Gastroesophageal sphincter (tissue), 4 donors: ENCODE measurements around the gene DLK1. TPM values are rescaled to one million over a fixed set of nuclear protein-coding genes. Genes with fewer than 3 reads are reported as not detected.

ENCODE experiments used
- ATAC-seq: fragments of 150-250 bp; one replicate; pipeline ENCODE4 v1.9.1; 2016; ENCODE audit warnings: mild to moderate bottlenecking, moderate library complexity
- H3K27ac ChIP-seq, 4 donors: fragments of 200-600 bp; sonication (generic) in 3 of 4; 1 replicate in 3 of 4; 2 replicates in 1 of 4; pipeline ENCODE4 v1.5.1; 2016 to 2019
- H3K27me3 ChIP-seq: fragments of 200-600 bp; sonication (generic); one replicate; pipeline ENCODE4 v1.5.1; 2019
- H3K36me3 ChIP-seq, 2 donors: fragments of 200-600 bp; sonication (generic); one replicate each; pipeline ENCODE4 v1.5.1; 2019; ENCODE audit warnings: control low read depth in 1 of 2
- H3K4me1 ChIP-seq, 3 donors: fragments of 200-600 bp; sonication (generic); 1 replicate in 2 of 3; 2 replicates in 1 of 3; pipeline ENCODE4 v1.5.1; 2016 to 2019; ENCODE audit warnings: control low read depth in 2 of 3
- H3K4me3 ChIP-seq, 2 donors: fragments of 200-600 bp; sonication (generic); one replicate each; pipeline ENCODE4 v1.5.1; 2019; ENCODE audit warnings: mild to moderate bottlenecking in 1 of 2, moderate library complexity in 1 of 2
- H3K9me3 ChIP-seq, 3 donors: fragments of 200-600 bp; sonication (generic); one replicate each; pipeline ENCODE4 v1.5.1; 2017 to 2019; ENCODE audit warnings: control low read depth in 2 of 3
- CTCF ChIP-seq, 4 experiments: fragments of 200-600 bp in 2 of 4; fragments of 450-650 bp in 2 of 4; sonication (generic) in 1 of 4; IDR thresholded peaks; one replicate each; pipeline ENCODE4 v1.5.1; 2017 to 2019; ENCODE audit warnings: antibody characterized with exemption in 4 of 4, mild to moderate bottlenecking in 2 of 4, moderate library complexity in 2 of 4
- EP300 ChIP-seq: sonication (generic); formaldehyde crosslinking; IDR thresholded peaks from one replicate; pipeline ENCODE4 v1.6.1; 2017; ENCODE audit warnings: antibody characterized with exemption, mild to moderate bottlenecking
- POLR2A ChIP-seq, 2 donors: fragments of 450-650 bp; IDR thresholded peaks; one replicate each; pipeline ENCODE4 v1.6.1; 2017; ENCODE audit warnings: antibody characterized with exemption in 2 of 2, mild to moderate bottlenecking in 2 of 2, moderate library complexity in 1 of 2
- POLR2AphosphoS5 ChIP-seq: sonication (generic); formaldehyde crosslinking; IDR thresholded peaks from one replicate; pipeline ENCODE4 v1.6.1; 2017; ENCODE audit warnings: antibody characterized with exemption
- WGBS, 2 donors: methylation state at CpG; one replicate each; pipeline ENCODE4 v1.1.5; 2018; ENCODE audit warnings: low coverage in 1 of 2; 5-methylcytosine and 5-hydroxymethylcytosine counted together
- total RNA-seq, 4 donors: library from RNA; depleted of rRNA; stranded (reverse); fragments of >200 nt; gene quantifications; one replicate each; pipeline ENCODE4 v1.1.0, GENCODE V29; 2016

DLK1 gene
- total RNA-seq, 4 donors from 2014 or later, result not detected

- H3K9me3 ChIP-seq, result no peaks in the 10 kb centered on the region
- ATAC-seq, result no peak
- H3K4me3 ChIP-seq, result no peak overlapping the region
- H3K27me3 ChIP-seq, result peaks cover 6% of the 10 kb centered on the region
- H3K27ac ChIP-seq, result no peak overlapping the region
- no peaks in the 10 kb centered on the region for H3K36me3 ChIP-seq
- TF ChIP-seq POLR2A (IDR thresholded peaks at IDR 0.05) (no peak), CTCF (IDR thresholded peaks at IDR 0.05) (no peak), EP300 (no peak), POLR2AphosphoS5 (no peak)
- no peaks in the 10 kb centered on the region for H3K4me1 ChIP-seq
- WGBS, 2 donors, result 83 to 100% methylated on average over 3 of the region's 17 CpGs
These were observed 24.3 kb downstream of the DLK1 start for GRCh38 chr14:100750762-100751699.

- H3K36me3 ChIP-seq, result no peaks in the 10 kb centered on the region
- no peak for ATAC-seq
- H3K9me3 ChIP-seq, result no peaks in the 10 kb centered on the region
- peaks cover 6% of the 10 kb centered on the region for H3K27me3 ChIP-seq
- no CpG with 5 or more reads among the region's 1 CpG for WGBS, 2 donors
- TF ChIP-seq EP300, result no peak
- TF ChIP-seq CTCF (IDR thresholded peaks at IDR 0.05), result no peak
- TF ChIP-seq POLR2AphosphoS5, result no peak
- no peak for TF ChIP-seq POLR2A (IDR thresholded peaks at IDR 0.05)
- no peak overlapping the region for H3K27ac ChIP-seq
- no peak overlapping the region for H3K4me3 ChIP-seq
- no peaks in the 10 kb centered on the region for H3K4me1 ChIP-seq
These were observed 27.3 kb downstream of the DLK1 start for GRCh38 chr14:100754020-100754419.

GRCh38 chr14:100755649-100756048 lies 29.0 kb downstream of the DLK1 start:
- WGBS, 2 donors, result 86 to 90% methylated on average over 1 of the region's 1 CpG
- TF ChIP-seq POLR2AphosphoS5 (no peak), POLR2A (IDR thresholded peaks at IDR 0.05) (no peak), CTCF (IDR thresholded peaks at IDR 0.05) (no peak), EP300 (no peak)

GRCh38 chr14:100761481-100761880 lies 34.8 kb downstream of the DLK1 start:
- no peaks in the 10 kb centered on the region for H3K9me3 ChIP-seq
- peaks cover 35% of the 10 kb centered on the region for H3K27me3 ChIP-seq
- H3K4me1 ChIP-seq, result no peaks in the 10 kb centered on the region
- 71 to 90% methylated on average over 3 of the region's 3 CpGs for WGBS, 2 donors
- no peak for TF ChIP-seq POLR2A (IDR thresholded peaks at IDR 0.05)
- TF ChIP-seq POLR2AphosphoS5, result no peak
- no peak for TF ChIP-seq EP300
- no peak for TF ChIP-seq CTCF (IDR thresholded peaks at IDR 0.05)
- H3K36me3 ChIP-seq, result no peaks in the 10 kb centered on the region
- no peak overlapping the region for H3K27ac ChIP-seq
- no peak for ATAC-seq
- H3K4me3 ChIP-seq, result no peak overlapping the region

More at GRCh38 chr14:100755649-100756048, 29.0 kb downstream of the DLK1 start:
- H3K9me3 ChIP-seq, result no peaks in the 10 kb centered on the region
- no peak overlapping the region for H3K27ac ChIP-seq
- no peaks in the 10 kb centered on the region for H3K36me3 ChIP-seq
- H3K4me1 ChIP-seq, result no peaks in the 10 kb centered on the region
- peaks cover 6% of the 10 kb centered on the region for H3K27me3 ChIP-seq
- ATAC-seq, result no peak
- H3K4me3 ChIP-seq, result no peak overlapping the region

- Histone ChIP-seq H3K4me1 (no peaks in the 10 kb centered on the region), H3K27me3 (peaks cover 35% of the 10 kb centered on the region), H3K36me3 (no peaks in the 10 kb centered on the region), H3K4me3 (no peak overlapping the region), H3K27ac (no peak overlapping the region), H3K9me3 (no peaks in the 10 kb centered on the region)
- ATAC-seq, result no peak
- 88 to 91% methylated on average over 3 to 5 of the region's 5 CpGs for WGBS, 2 donors
- TF ChIP-seq POLR2AphosphoS5 (no peak), CTCF (IDR thresholded peaks at IDR 0.05) (no peak), EP300 (no peak)
These were observed 35.4 kb downstream of the DLK1 start for GRCh38 chr14:100762089-100762515.
